ENCODE results near the gene SMC1B.
"Not testable (repeated sequence)": the region's sequence is repeated elsewhere in the genome, so short reads cannot be mapped to it uniquely, and the experiment has no call there.

The SMC1B gene

GRCh38 chr22:45316796-45317526 is 96.4 kb downstream of the SMC1B start:
- no peak for DNase-seq

DNA sequence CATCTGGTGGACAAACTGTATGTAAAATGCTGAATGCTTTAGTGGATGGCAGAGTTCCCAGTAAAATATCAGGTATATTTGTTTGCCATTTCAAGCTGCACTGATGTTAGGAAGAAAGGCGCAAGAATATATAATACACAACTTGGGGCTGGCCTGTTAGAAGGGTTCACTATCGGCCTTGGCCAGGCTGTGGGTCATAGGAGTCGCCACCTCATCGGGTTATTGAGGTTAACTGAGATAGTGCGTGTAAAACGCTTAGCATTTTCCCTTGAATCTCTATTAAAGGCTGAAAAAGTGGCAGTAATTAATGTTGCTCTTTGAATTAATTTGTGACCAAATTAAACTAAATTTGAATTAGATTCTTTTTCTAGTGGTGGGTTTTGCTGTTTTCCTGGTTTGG is 98.6 kb downstream of the SMC1B start:
- DNase-seq, result no peak

GRCh38 chr22:45314054-45314721 is 99.2 kb downstream of the SMC1B start:
- DNase-seq, result no peak

GRCh38 chr22:45312856-45313255 is 100.5 kb downstream of the SMC1B start:
- no peak for DNase-seq

GRCh38 chr22:45312415-45312814 is 101.0 kb downstream of the SMC1B start:
- DNase-seq, result no peak

GRCh38 chr22:45310977-45311531 is 102.3 kb downstream of the SMC1B start:
- no peak for DNase-seq

DNA sequence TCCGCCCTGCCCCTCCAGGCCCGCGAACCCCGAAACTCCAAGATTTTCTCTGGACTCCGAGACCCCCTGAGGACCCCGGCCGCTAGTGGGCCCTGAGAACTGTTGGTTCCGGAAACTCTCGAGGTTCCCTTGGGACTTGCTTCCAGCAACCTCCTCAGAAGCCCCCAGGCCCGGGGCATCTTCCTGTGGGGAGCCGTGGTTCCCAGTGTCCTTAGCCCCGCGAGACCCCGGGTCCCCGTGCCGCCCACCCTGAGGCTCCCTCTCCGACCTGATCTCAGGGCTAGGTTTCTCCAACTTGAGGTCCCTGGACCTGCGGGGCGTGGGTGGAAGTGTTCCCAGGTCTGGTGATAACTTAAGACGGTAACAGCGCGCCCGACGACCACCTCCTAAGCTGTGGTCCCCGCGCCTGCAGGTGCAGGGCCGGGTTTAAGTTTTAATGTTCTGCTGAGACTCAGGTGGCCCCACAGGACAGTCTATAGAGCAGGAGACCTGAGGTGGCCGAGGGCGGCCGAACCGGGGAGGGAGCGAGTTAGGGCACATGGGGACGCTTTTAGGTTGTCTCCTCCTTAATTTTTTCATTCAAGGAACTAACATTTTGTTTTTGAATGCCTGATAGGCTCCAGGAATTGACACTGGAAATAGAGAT is 102.9 kb downstream of the SMC1B start:
- no peak for DNase-seq

- peak; percentile 79 for DNase-seq
Measured at GRCh38 chr22:45309422-45310227, 103.8 kb downstream of the SMC1B start, which contains the start of gene FAM118A. TSS of gene FAM118A (plus strand) at chr22:45309934. CDS start at chr22:45322380, 12,446 bp downstream.

- DNase-seq, result no peak
Measured at GRCh38 chr22:45308957-45309421, 104.4 kb downstream of the SMC1B start.

- DNase-seq, result no peak
Measured at GRCh38 chr22:45308391-45308956, 104.9 kb downstream of the SMC1B start.

GRCh38 chr22:45306139-45306538 is 107.3 kb downstream of the SMC1B start:
- DNase-seq, result no peak

DNA sequence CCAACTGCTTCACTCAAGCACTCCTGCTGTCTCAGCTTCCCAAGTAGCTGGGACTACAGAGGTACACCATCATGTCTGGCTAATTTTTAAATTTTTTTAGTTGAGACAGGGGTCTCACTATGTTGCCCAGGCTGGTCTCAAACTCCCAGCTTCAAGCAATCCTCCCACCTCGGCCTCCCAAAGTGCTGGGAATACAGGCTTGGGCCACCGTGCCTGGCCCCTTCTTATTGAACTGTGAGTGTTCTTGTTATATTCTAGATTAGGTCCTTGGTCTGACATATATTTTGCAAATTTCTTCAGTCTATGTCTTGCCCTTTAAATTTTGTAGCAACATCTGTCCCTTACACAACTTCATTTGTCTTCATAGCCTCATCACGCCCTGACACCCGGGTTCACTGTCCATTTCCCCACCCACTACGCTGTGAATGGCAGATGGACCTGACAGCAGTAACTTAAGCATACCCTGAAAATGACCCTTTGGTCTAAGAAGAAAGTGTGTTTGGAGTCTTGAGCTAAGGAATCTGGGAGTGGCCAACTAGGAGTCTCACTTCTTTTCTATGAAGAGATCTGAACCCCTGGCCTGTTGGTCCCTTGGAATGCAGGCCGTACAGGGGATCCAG is 107.8 kb downstream of the SMC1B start:
- DNase-seq, result no peak

DNA sequence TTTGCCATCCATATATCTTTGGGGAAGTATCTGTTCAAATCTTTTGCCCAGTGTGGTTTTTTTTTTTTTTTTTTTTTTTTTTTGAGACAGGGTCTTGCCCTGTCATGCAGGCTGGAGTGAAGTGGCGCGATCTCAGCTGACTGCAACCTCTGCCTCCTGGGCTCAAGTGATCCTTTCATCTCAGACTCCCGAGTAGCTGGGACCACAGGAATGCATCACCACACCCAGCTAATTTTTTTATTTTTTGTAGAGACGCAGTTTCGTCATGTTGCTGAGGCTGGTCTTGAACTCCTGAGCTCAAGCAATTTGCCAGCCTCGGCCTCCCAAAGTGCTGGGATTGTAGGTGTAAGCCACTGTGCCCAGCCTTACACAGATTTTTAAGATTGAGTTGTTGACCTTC is 108.4 kb downstream of the SMC1B start:
- DNase-seq, result no peak

- DNase-seq, result no peak
Measured at GRCh38 chr22:45303181-45303580, 110.2 kb downstream of the SMC1B start.

DNA sequence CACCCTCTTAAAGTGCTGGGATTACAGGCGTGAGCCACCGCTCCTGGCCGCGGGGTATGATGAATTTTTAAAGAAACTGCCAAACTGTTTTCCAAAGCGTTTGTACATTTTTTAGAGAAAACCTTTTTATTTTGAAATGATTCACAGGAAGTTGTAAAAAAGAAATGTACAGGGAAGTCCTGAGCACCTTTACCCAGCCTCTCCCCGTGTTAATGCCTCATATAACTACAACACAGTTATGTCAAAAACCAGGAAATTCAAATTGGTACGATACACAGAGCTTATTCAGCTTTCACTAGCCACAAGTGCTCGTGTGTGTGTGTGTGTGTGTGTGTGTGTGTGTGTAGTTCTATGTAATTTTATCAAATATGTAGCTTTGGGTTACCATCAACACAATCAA is 110.6 kb downstream of the SMC1B start:
- no peak for DNase-seq

- no peak for DNase-seq
Measured at GRCh38 chr22:45298934-45299505, 114.4 kb downstream of the SMC1B start.

GRCh38 chr22:45296628-45297297 is 116.6 kb downstream of the SMC1B start:
- no peak for DNase-seq

- no peak for DNase-seq
Measured at GRCh38 chr22:45295492-45295891, 117.9 kb downstream of the SMC1B start.

DNA sequence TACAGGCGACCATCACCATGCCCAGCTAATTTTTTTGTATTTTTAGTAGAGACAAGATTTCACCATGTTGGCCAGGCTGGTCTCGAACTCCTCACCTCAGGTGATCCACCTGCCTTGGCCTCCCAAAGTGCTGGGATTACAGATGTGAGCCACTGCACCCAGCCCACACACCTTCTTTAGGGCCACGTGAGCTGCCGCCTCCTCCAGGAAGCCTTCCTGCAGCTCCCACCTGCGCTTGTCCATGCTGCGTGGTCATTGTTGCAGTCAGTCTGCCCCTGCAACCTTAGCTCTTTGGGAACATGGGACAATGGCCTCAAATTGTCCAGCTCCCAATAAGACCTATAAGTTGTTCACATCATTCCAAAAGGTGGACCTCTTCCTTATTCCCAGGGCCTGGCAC is 118.4 kb downstream of the SMC1B start:
- not testable (repeated sequence) for DNase-seq
